Islet precursor cell (in vitro differentiated cells): ENCODE data around the gene TTLL13.
"Not testable (repeated sequence)": the region's sequence is repeated elsewhere in the genome, so short reads cannot be mapped to it uniquely, and the experiment has no call there.

Experiments used
- DNase-seq: peaks from one replicate; pipeline ENCODE4 v3.0.0-alpha.2; 2018

The TTLL13 gene

GRCh38 chr15:90240856-90241255, 8.5 kb upstream of the TTLL13 start:
- DNase-seq: no peak

- DNase-seq: no peak
Measured at GRCh38 chr15:90241343-90242192, 7.8 kb upstream of the TTLL13 start.

- DNase-seq: no peak
Measured at GRCh38 chr15:90243943-90244639, 5.3 kb upstream of the TTLL13 start.

- DNase-seq: no peak
Measured at GRCh38 chr15:90248789-90249202, 560 bp upstream of the TTLL13 start.

GRCh38 chr15:90257776-90258175, 8.4 kb downstream of the TTLL13 start:
- no peak for DNase-seq

- no peak for DNase-seq
Measured at GRCh38 chr15:90259524-90259923, 10.2 kb downstream of the TTLL13 start.

- not testable (repeated sequence) for DNase-seq
Measured at GRCh38 chr15:90260731-90261130, 11.4 kb downstream of the TTLL13 start.

GRCh38 chr15:90261811-90262210, 12.5 kb downstream of the TTLL13 start:
- DNase-seq: no peak

- DNase-seq: no peak
Measured at GRCh38 chr15:90262426-90262825, 13.1 kb downstream of the TTLL13 start.

GRCh38 chr15:90264671-90265070, 15.3 kb downstream of the TTLL13 start:
- DNase-seq: no peak

GRCh38 chr15:90265271-90266060, 16.1 kb downstream of the TTLL13 start, which contains the start of gene NGRN:
TSS of gene NGRN (plus strand) at chr15:90265672. CDS start at chr15:90265713, 41 bp downstream.
- DNase-seq: peak; percentile 89

GRCh38 chr15:90266061-90266431, 16.7 kb downstream of the TTLL13 start:
- DNase-seq: no peak

GRCh38 chr15:90266485-90266884, 17.1 kb downstream of the TTLL13 start:
- no peak for DNase-seq

- DNase-seq: no peak
Measured at GRCh38 chr15:90268415-90268814, 19.1 kb downstream of the TTLL13 start.

- no peak for DNase-seq
Measured at GRCh38 chr15:90270502-90271150, 21.3 kb downstream of the TTLL13 start.

- DNase-seq: no peak
Measured at GRCh38 chr15:90271459-90272166, 22.3 kb downstream of the TTLL13 start.

GRCh38 chr15:90278467-90278866, 29.1 kb downstream of the TTLL13 start:
- not testable (repeated sequence) for DNase-seq

GRCh38 chr15:90280743-90281142, 31.4 kb downstream of the TTLL13 start:
- not testable (repeated sequence) for DNase-seq

- not testable (repeated sequence) for DNase-seq
Measured at GRCh38 chr15:90281637-90282036, 32.3 kb downstream of the TTLL13 start.

GRCh38 chr15:90286678-90287077, 37.3 kb downstream of the TTLL13 start:
- no peak for DNase-seq

GRCh38 chr15:90287101-90287500, 37.7 kb downstream of the TTLL13 start:
- no peak for DNase-seq

GRCh38 chr15:90287946-90288345, 38.6 kb downstream of the TTLL13 start:
- DNase-seq: no peak
